Stimulated activated CD4-positive, alpha-beta T cell treated with anti-CD3 and anti-CD28 coated beads, Interleukin-1b, Interleukin-23, amount 100 ng/mL, for 24 hours (primary cell): ENCODE measurements around the gene SMKR1.
A peak's percentile ranks its signal among the peaks of the same experiment; 100 is the strongest.
"Not testable (repeated sequence)": the region's sequence is repeated elsewhere in the genome, so short reads cannot be mapped to it uniquely, and the experiment has no call there.

Source experiments
- DNase-seq, 4 experiments: peaks; one replicate each; pipeline ENCODE4 v3.0.0-alpha.2; 2020; ENCODE audit warnings: low read depth in 4 of 4, low spot score in 1 of 4

The SMKR1 gene

GRCh38 chr7:129524405-129524804 is 22.1 kb downstream of the SMKR1 start:
- DNase-seq = not testable (repeated sequence)

- no peak for DNase-seq
Measured at GRCh38 chr7:129525225-129525862, 23.0 kb downstream of the SMKR1 start.

GRCh38 chr7:129529643-129530042 is 27.3 kb downstream of the SMKR1 start:
- no peak for DNase-seq

- peak; percentile 10 to 44 (median 23) for DNase-seq
Measured at GRCh38 chr7:129530795-129531391, 28.6 kb downstream of the SMKR1 start.

DNA sequence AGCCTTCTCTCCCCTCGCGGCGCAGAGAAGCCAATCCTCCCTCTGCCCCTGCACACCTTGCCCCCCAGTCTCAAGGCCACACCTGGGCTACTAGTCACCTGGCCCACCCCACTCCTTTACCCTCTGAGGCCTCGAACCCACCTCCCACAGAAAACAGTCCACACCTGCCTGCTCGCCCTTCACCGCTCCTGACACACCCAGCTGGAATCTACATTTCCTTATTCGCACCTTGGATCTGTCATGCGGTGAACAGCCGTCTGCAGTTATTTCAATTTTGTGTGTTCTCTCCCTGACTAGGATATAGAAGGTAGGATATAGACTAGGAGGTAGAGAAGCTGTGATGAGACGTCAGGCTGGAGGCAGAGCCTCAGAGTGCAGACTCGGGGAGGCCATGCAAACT is 29.4 kb downstream of the SMKR1 start:
- no peak for DNase-seq

GRCh38 chr7:129532375-129532774 is 30.0 kb downstream of the SMKR1 start:
- no peak for DNase-seq

- DNase-seq = not testable (repeated sequence)
Measured at GRCh38 chr7:129534558-129535274, 32.4 kb downstream of the SMKR1 start.

DNA sequence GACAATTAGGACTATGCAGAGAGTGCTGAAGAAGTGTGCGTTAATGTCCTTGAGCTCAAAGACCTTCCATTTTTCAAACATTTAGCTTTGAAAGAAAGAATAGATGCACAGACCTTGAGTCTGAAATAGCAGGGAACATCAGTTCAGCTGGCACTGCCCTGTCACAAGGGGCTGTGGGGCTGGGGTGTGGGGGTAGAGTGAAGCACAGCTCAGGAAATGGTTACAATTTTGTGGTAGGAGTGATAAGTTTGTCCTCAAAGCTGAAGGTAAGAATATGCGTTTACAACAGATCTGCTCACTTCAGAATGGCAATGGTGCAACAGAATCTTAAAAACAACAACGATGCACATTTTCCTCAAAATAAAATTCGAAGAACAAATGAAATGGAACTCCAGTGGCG is 33.6 kb downstream of the SMKR1 start:
- no peak for DNase-seq

DNA sequence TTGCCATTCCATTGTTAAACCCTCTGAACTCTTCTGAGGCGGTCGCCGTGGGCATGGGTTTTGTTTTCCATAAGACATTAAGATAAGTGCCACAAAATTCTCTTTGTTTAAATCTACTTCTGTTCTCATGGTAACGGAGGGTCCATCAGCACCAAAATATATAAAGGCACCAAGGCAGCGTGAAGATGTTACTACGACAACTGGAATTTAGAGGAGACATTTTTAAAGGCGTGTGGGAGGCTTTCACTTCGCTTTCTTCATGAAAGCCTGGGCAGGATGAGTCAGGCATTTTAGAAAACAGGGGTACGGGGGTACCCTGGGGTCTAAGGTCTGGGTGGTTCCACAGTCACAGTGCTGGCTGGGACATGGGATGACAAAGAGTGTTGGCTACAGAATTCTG is 34.0 kb downstream of the SMKR1 start:
- no peak for DNase-seq

GRCh38 chr7:129538790-129539189 is 36.5 kb downstream of the SMKR1 start:
- no peak for DNase-seq

DNA sequence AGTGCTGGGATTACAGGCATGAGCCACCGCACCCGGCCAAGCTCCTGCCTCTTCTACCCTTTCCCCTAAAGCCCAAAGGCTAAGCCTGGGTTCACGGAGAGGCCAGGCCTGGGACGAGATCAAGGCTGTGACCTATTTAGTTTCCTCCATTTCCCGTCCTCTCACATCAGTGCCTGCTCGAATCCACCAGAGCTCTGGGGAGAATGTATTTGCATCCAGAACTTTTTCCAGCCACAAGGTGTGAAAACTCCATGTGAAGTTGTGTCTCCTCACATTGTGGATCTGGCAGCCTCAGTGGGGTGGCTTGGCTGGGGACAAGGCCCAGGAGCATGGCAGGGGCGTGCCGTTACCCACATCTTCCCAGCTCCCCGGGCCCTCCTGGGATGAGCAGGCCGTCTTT is 38.0 kb downstream of the SMKR1 start:
- DNase-seq = no peak

- no peak for DNase-seq
Measured at GRCh38 chr7:129544700-129545099, 42.4 kb downstream of the SMKR1 start.

- DNase-seq = no peak
Measured at GRCh38 chr7:129550693-129551360, 48.5 kb downstream of the SMKR1 start.

DNA sequence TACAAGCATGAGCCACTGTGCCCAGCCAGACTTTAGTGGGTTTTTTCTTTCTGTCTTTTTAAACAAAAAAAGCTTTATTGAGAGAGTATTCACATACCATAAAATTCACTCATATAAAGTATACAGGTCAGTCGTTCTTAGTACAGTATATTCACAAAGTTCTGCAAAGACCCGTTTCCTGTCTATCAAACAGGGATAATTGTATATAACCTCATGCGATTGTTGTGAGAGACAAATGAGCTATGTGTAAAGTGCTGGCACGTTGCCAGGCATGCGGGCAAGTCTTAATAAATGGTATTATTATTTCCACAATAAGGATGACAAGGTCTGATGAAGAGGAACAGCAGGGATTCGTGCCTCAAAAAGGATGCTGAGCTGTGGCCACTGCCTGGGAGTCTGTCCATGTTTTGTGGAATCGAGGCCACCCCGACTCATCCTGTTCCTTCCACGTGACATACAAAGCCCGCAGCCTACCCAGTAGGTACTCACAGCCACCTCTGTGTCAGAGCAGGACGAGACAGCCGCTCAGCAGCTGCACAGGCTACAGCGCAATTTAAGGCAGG is 51.6 kb downstream of the SMKR1 start:
- peak in 2 of 4 experiments; percentile 11 to 21 for DNase-seq

- no peak for DNase-seq
Measured at GRCh38 chr7:129556607-129557133, 54.3 kb downstream of the SMKR1 start.

DNA sequence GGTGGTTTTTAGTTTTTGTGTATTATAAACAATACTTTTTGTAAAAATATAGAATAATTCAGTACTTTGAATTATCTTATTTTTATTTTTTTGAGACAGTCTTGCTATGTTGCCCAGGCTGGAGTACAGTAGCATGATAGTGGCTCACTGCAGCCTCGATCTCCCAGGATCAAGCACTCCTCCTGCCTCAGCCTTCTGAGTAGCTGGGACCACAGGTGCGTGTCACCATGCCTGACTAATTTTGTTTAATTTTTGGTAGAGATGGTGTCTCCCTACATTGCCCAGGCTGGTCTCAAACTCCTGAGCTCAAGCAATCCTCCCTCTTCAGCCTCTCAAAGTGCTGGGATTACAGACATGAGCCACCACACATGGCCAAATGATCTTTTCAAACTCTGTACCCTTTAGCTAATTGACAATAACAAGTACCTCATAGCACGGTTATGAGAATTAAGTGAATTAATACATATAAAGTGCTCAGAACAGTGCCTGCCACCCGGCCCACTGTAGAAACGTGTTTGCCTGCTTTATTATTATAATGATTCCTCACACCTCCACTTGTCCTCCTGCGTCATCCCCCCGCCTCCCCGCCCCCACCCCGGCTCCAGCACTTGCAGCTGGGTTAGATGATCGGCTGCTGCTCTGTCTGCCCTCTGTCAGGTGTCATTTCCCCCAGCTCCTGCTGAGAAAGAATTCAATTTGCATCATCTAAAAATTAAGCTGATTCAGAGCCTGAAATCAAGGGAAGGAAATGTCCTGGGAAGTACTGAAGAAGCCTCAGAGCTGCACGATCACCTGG is 55.6 kb downstream of the SMKR1 start:
- DNase-seq = no peak

DNA sequence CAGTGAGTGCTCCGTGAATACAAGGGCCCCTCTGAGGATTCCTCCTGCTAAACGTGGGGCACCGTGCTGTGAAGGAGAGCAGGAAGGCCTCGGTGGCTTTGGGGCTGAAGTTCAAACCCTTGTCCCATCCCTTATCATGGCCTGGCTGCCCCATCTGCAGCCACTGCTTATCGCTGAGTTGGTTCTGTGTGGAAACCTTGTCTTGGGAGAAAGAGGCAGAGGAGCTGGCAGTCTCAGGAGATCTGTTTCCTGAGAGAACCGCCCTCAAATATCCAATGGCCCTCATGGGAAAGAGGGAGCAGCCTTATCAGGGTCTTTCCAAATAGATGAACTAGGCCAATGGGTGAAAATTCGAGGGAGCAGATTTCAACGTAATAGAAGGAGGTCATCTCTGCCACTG is 57.2 kb downstream of the SMKR1 start:
- no peak for DNase-seq

GRCh38 chr7:129560831-129561230 is 58.5 kb downstream of the SMKR1 start:
- no peak for DNase-seq

- DNase-seq = no peak
Measured at GRCh38 chr7:129561677-129562359, 59.5 kb downstream of the SMKR1 start.
